Measurements from ENCODE around the gene USP2.

USP2 gene

DNA sequence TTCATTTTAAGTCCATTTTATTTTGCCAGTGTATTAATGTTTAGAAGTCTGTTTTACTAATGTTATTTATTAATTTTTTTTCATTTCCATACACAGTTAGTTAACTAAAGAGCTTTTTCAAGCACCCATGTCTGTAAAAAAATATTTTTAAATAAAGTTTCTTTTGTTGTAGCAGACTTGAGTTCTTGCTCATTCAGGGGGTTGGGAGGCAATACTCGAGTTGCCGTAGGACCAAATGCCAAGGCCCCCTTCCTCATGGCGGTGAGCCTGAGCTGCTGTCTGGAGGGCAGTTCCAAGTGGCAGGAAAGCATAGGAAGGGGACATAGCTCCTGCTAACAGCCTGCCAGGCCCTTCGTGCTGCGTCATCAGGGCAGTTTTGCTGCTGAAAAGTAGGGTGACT, 73.5 kb downstream of the USP2 start:
- no peaks in the 10 kb centered on the region for H3K4me1 ChIP-seq (ENCODE audit: insufficient read depth, low read length)
- H3K9ac ChIP-seq (ENCODE audit: low read depth, low read length): no peak overlapping the region
- no peaks in the 10 kb centered on the region for H3K79me2 ChIP-seq (ENCODE audit: insufficient read depth, low read length)
- H3K9me3 ChIP-seq (ENCODE audit: insufficient read depth, low read length, severe bottlenecking): no peaks in the 10 kb centered on the region
- H3K4me3 ChIP-seq (ENCODE audit: low read depth in 1 of 2, low read length in 2 of 2): no peak overlapping the region
- DNase-seq (no peak), ATAC-seq (ENCODE audit: insufficient read depth, low read depth) (no peak)
- TF ChIP-seq, protein P1, sequence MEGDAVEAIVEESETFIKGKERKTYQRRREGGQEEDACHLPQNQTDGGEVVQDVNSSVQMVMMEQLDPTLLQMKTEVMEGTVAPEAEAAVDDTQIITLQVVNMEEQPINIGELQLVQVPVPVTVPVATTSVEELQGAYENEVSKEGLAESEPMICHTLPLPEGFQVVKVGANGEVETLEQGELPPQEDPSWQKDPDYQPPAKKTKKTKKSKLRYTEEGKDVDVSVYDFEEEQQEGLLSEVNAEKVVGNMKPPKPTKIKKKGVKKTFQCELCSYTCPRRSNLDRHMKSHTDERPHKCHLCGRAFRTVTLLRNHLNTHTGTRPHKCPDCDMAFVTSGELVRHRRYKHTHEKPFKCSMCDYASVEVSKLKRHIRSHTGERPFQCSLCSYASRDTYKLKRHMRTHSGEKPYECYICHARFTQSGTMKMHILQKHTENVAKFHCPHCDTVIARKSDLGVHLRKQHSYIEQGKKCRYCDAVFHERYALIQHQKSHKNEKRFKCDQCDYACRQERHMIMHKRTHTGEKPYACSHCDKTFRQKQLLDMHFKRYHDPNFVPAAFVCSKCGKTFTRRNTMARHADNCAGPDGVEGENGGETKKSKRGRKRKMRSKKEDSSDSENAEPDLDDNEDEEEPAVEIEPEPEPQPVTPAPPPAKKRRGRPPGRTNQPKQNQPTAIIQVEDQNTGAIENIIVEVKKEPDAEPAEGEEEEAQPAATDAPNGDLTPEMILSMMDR (IDR thresholded peaks at IDR 0.05; ENCODE audit: borderline replicate concordance, extremely low read depth, low read length, poor library complexity, severe bottlenecking): no peak
- no peak for TF ChIP-seq EZH2 (IDR thresholded peaks at IDR 0.05; ENCODE audit: borderline replicate concordance, low read depth, low read length, severe bottlenecking)
- H3K27me3 ChIP-seq (ENCODE audit: insufficient read depth, low read length, poor library complexity): no peaks in the 10 kb centered on the region
- no peaks in the 10 kb centered on the region for H4K20me1 ChIP-seq (ENCODE audit: insufficient read depth, low read length)
- peaks cover 24% of the 10 kb centered on the region for H3K36me3 ChIP-seq (ENCODE audit: insufficient read depth, low read length)
- H2AFZ ChIP-seq (ENCODE audit: low read depth, low read length): no peak overlapping the region
- H3K27ac ChIP-seq (ENCODE audit: low read length): no peak overlapping the region
- H3K4me2 ChIP-seq (ENCODE audit: insufficient read depth, low read length): no peak overlapping the region

DNA sequence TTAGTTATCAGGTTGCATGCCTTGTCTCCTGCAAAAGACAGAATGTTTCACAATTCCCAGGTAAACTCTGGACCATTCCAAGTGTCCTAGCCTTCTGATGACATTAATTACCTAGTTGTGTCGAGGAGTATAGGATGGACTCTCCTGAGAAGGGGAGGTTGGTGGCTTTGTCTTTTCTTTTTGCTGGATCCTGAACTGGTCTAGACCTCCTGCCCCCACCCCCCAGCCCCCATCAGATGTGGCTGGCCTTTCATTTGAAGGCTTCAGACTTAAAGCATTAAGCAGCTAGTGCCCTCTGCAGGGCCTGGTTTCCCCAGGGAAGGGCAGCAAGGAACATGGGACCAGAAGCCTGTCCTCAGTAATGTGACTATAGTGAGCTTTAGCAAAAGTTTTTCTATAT, 74.3 kb downstream of the USP2 start:
- H3K4me1 ChIP-seq (ENCODE audit: insufficient read depth, low read length): no peaks in the 10 kb centered on the region
- DNase-seq (no peak), ATAC-seq (ENCODE audit: insufficient read depth, low read depth) (no peak)
- no peaks in the 10 kb centered on the region for H4K20me1 ChIP-seq (ENCODE audit: insufficient read depth, low read length)
- no peak overlapping the region for H3K27ac ChIP-seq (ENCODE audit: low read length)
- no peak overlapping the region for H3K4me3 ChIP-seq (ENCODE audit: low read depth in 1 of 2, low read length in 2 of 2)
- peaks cover 30% of the 10 kb centered on the region for H3K36me3 ChIP-seq (ENCODE audit: insufficient read depth, low read length)
- no peak for TF ChIP-seq EZH2 (IDR thresholded peaks at IDR 0.05; ENCODE audit: borderline replicate concordance, low read depth, low read length, severe bottlenecking)
- TF ChIP-seq, protein P1 (IDR thresholded peaks at IDR 0.05; ENCODE audit: borderline replicate concordance, extremely low read depth, low read length, poor library complexity, severe bottlenecking): no peak
- H3K27me3 ChIP-seq (ENCODE audit: insufficient read depth, low read length, poor library complexity): no peaks in the 10 kb centered on the region
- H3K79me2 ChIP-seq (ENCODE audit: insufficient read depth, low read length): no peaks in the 10 kb centered on the region
- H3K9me3 ChIP-seq (ENCODE audit: insufficient read depth, low read length, severe bottlenecking): no peaks in the 10 kb centered on the region
- H2AFZ ChIP-seq (ENCODE audit: low read depth, low read length): no peak overlapping the region
- no peak overlapping the region for H3K9ac ChIP-seq (ENCODE audit: low read depth, low read length)
- H3K4me2 ChIP-seq (ENCODE audit: insufficient read depth, low read length): no peak overlapping the region

DNA sequence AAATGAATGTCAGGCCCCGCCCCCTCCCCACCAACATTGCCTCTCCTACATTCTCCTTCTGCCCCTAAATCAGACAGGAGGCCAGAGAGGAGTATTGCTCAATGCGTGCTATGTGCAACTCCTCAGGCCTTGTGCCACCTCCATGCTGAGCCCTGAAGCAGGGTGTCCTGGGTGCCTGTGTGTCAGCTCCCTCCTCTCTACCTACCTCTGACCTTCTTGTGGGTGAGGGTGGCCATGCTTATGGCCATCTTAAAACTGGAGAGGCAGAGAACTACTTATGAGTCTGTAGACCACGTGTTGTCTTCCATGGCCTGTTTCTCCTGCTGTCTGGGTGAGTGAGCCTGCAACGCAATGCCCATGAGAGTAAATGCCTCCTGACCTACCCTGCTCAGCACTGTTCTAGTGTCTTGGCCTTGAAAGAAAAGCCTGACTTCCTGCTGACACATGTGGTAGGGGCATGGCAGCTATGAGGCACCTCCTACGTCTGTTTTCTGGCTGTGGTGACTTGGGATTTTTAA, 75.1 kb downstream of the USP2 start:
- no peaks in the 10 kb centered on the region for H3K9me3 ChIP-seq (ENCODE audit: insufficient read depth, low read length, severe bottlenecking)
- ATAC-seq (ENCODE audit: insufficient read depth, low read depth): peak; percentile 55; the same call in 1 of the 3 replicates
- H3K4me2 ChIP-seq (ENCODE audit: insufficient read depth, low read length): no peak overlapping the region
- H3K9ac ChIP-seq (ENCODE audit: low read depth, low read length): no peak overlapping the region
- H3K36me3 ChIP-seq (ENCODE audit: insufficient read depth, low read length): peaks cover 38% of the 10 kb centered on the region
- H3K4me1 ChIP-seq (ENCODE audit: insufficient read depth, low read length): no peaks in the 10 kb centered on the region
- no peaks in the 10 kb centered on the region for H3K79me2 ChIP-seq (ENCODE audit: insufficient read depth, low read length)
- no peaks in the 10 kb centered on the region for H4K20me1 ChIP-seq (ENCODE audit: insufficient read depth, low read length)
- no peaks in the 10 kb centered on the region for H3K27me3 ChIP-seq (ENCODE audit: insufficient read depth, low read length, poor library complexity)
- no peak for TF ChIP-seq EZH2 (IDR thresholded peaks at IDR 0.05; ENCODE audit: borderline replicate concordance, low read depth, low read length, severe bottlenecking)
- TF ChIP-seq, protein P1 (IDR thresholded peaks at IDR 0.05; ENCODE audit: borderline replicate concordance, extremely low read depth, low read length, poor library complexity, severe bottlenecking): no peak
- no peak overlapping the region for H3K4me3 ChIP-seq (ENCODE audit: low read depth in 1 of 2, low read length in 2 of 2)
- no peak for DNase-seq
- no peak overlapping the region for H3K27ac ChIP-seq (ENCODE audit: low read length)
- H2AFZ ChIP-seq (ENCODE audit: low read depth, low read length): no peak overlapping the region
